OCI-LY1 (cell line): ENCODE results near the gene MRE11.

Experiments used
- CTCF ChIP-seq: fragments of 200-600 bp; sonication (generic), shearing (Covaris generic); IDR thresholded peaks from 2 replicates; pipeline ENCODE4 v1.5.1; 2017; ENCODE audit warnings: mild to moderate bottlenecking, antibody characterized with exemption, low read length, moderate library complexity, mixed read lengths
- EZH2 ChIP-seq: fragments of 200-600 bp; sonication (generic), shearing (Covaris generic); IDR thresholded peaks from 2 replicates; pipeline ENCODE4 v1.8.0; 2017; ENCODE audit warnings: borderline replicate concordance, mixed run types, mild to moderate bottlenecking, antibody characterized with exemption, low read length, moderate library complexity, mixed read lengths

GRCh38 chr11:94472916-94473799, 20.5 kb downstream of the MRE11 start:
- TF ChIP-seq CTCF: no peak
- TF ChIP-seq EZH2: no peak
